Suprapubic skin (tissue), 4 donors: ENCODE measurements around the gene TFDP1. TPM values are rescaled to one million over a fixed set of nuclear protein-coding genes. Genes with fewer than 3 reads are reported as not detected.
A peak's percentile ranks its signal among the peaks of the same experiment; 100 is the strongest.

Experiments
- DNase-seq, 2 donors: peaks; one replicate each; pipeline ENCODE4 v3.0.0-alpha.2; 2019; ENCODE audit warnings: low spot score in 2 of 2
- H3K27ac ChIP-seq: fragments of 200-600 bp; sonication (generic); one replicate; pipeline ENCODE4 v1.5.1; 2019
- H3K27me3 ChIP-seq: fragments of 200-600 bp; sonication (generic); one replicate; pipeline ENCODE4 v1.5.1; 2019
- H3K36me3 ChIP-seq: fragments of 200-600 bp; sonication (generic); one replicate; pipeline ENCODE4 v1.5.1; 2019
- H3K4me1 ChIP-seq: fragments of 200-600 bp; sonication (generic); one replicate; pipeline ENCODE4 v1.5.1; 2019
- H3K4me3 ChIP-seq: fragments of 200-600 bp; sonication (generic); one replicate; pipeline ENCODE4 v1.5.1; 2019; ENCODE audit warnings: mild to moderate bottlenecking
- H3K9me3 ChIP-seq: fragments of 200-600 bp; sonication (generic); one replicate; pipeline ENCODE4 v1.5.1; 2019
- CTCF ChIP-seq, 2 donors: fragments of 200-600 bp in 1 of 2; fragments of 450-650 bp in 1 of 2; sonication (generic) in 1 of 2; IDR thresholded peaks; one replicate each; pipeline ENCODE4 v1.5.1; 2016 to 2019; ENCODE audit warnings: antibody characterized with exemption in 2 of 2, mild to moderate bottlenecking in 1 of 2, moderate library complexity in 1 of 2
- EP300 ChIP-seq: sonication (generic); formaldehyde crosslinking; IDR thresholded peaks from one replicate; pipeline ENCODE4 v1.6.1; 2017; ENCODE audit warnings: antibody characterized with exemption
- POLR2A ChIP-seq, 2 donors: fragments of 450-650 bp; IDR thresholded peaks; one replicate each; pipeline ENCODE4 v1.6.1; 2017; ENCODE audit warnings: antibody characterized with exemption in 2 of 2, mild to moderate bottlenecking in 2 of 2, moderate library complexity in 2 of 2
- POLR2AphosphoS5 ChIP-seq, 3 donors: sonication (generic); formaldehyde crosslinking; IDR thresholded peaks; one replicate each; pipeline ENCODE4 v1.6.1; 2017; ENCODE audit warnings: antibody characterized with exemption in 3 of 3
- WGBS: methylation state at CpG from one replicate; pipeline ENCODE4 v1.1.5; 2018; 5-methylcytosine and 5-hydroxymethylcytosine counted together
- total RNA-seq, 4 donors: library from RNA; depleted of rRNA; stranded (reverse); fragments of >200 nt; gene quantifications; one replicate each; pipeline ENCODE4 v1.1.0, GENCODE V29; 2016

The TFDP1 gene
- total RNA-seq, 4 donors from 2014 or later = 47.5 to 63.3 (median 52.0) TPM

GRCh38 chr13:113669755-113670341 is 85.3 kb downstream of the TFDP1 start:
- Histone ChIP-seq H3K36me3 (no peaks in the 10 kb centered on the region), H3K4me3 (no peak overlapping the region), H3K27me3 (no peaks in the 10 kb centered on the region), H3K9me3 (no peaks in the 10 kb centered on the region), H3K4me1 (no peaks in the 10 kb centered on the region), H3K27ac (no peak overlapping the region)
- DNase-seq = peak; percentile 53 to 74
- TF ChIP-seq EP300 (no peak), POLR2A (IDR thresholded peaks at IDR 0.05) (no peak), CTCF (IDR thresholded peaks at IDR 0.05) (no peak), POLR2AphosphoS5 (IDR thresholded peaks at IDR 0.05) (no peak)
- 79% methylated on average over 17 of the region's 21 CpGs for WGBS

GRCh38 chr13:113670541-113670940 is 86.0 kb downstream of the TFDP1 start:
- no peaks in the 10 kb centered on the region for H3K9me3 ChIP-seq
- H3K4me1 ChIP-seq = no peaks in the 10 kb centered on the region
- H3K36me3 ChIP-seq = no peaks in the 10 kb centered on the region
- 84% methylated on average over 19 of the region's 19 CpGs for WGBS
- H3K27ac ChIP-seq = no peak overlapping the region
- TF ChIP-seq CTCF (IDR thresholded peaks at IDR 0.05) = no peak
- no peak for TF ChIP-seq POLR2AphosphoS5 (IDR thresholded peaks at IDR 0.05)
- no peak for TF ChIP-seq POLR2A (IDR thresholded peaks at IDR 0.05)
- DNase-seq = peak in 1 of 2 donors; percentile 53
- H3K27me3 ChIP-seq = no peaks in the 10 kb centered on the region
- H3K4me3 ChIP-seq = no peak overlapping the region

- no peak overlapping the region for H3K27ac ChIP-seq
- TF ChIP-seq CTCF (IDR thresholded peaks at IDR 0.05) (no peak), POLR2AphosphoS5 (IDR thresholded peaks at IDR 0.05) (no peak), POLR2A (IDR thresholded peaks at IDR 0.05) (no peak), EP300 (no peak)
- peak; percentile 55 to 72 for DNase-seq
- WGBS = 94% methylated on average over 51 of the region's 54 CpGs
- H3K4me3 ChIP-seq = no peak overlapping the region
- no peaks in the 10 kb centered on the region for H3K36me3 ChIP-seq
- no peaks in the 10 kb centered on the region for H3K9me3 ChIP-seq
- H3K4me1 ChIP-seq = no peaks in the 10 kb centered on the region
- no peaks in the 10 kb centered on the region for H3K27me3 ChIP-seq
These were observed 86.8 kb downstream of the TFDP1 start for GRCh38 chr13:113671066-113672001.

GRCh38 chr13:113672002-113672651 is 87.6 kb downstream of the TFDP1 start:
- 87% methylated on average over 15 of the region's 18 CpGs for WGBS
- DNase-seq = peak; percentile 50 to 61
- no peaks in the 10 kb centered on the region for H3K36me3 ChIP-seq

More at GRCh38 chr13:113672002-113672651, 87.6 kb downstream of the TFDP1 start:
- Histone ChIP-seq H3K27ac (no peak overlapping the region), H3K4me1 (no peaks in the 10 kb centered on the region), H3K27me3 (no peaks in the 10 kb centered on the region), H3K9me3 (no peaks in the 10 kb centered on the region), H3K4me3 (no peak overlapping the region)
- TF ChIP-seq POLR2A (IDR thresholded peaks at IDR 0.05) (no peak), EP300 (no peak), CTCF (IDR thresholded peaks at IDR 0.05) (no peak), POLR2AphosphoS5 (IDR thresholded peaks at IDR 0.05) (no peak)

Other genes starting within 250 kb of the TFDP1 start
- 10 to 100 TPM; 23.5 to 40.8 (median 32.2) TPM for gene GRTP1, start 220.6 kb upstream of the TFDP1 start, total RNA-seq
- 1 to 10 TPM; 2.5 to 8.6 (median 5.5) TPM for gene ADPRHL1, start 131.3 kb upstream of the TFDP1 start, total RNA-seq
- 10 to 100 TPM in 3 of 4 donors, 1 to 10 TPM in 1; 8.7 to 51.7 (median 18.3) TPM for gene DCUN1D2, start 94.0 kb upstream of the TFDP1 start, total RNA-seq
- gene ATP4B, start 73.4 kb downstream of the TFDP1 start, total RNA-seq = not detected
- not detected for gene GRK1, start 82.5 kb downstream of the TFDP1 start, total RNA-seq
- gene TMEM255B, start 174.5 kb downstream of the TFDP1 start, total RNA-seq = 1 to 10 TPM in 2 of 4 donors, under 1 TPM in 2; 0.26 to 3.8 (median 1.7) TPM